ENCODE results near the gene VEGFC.

DNA sequence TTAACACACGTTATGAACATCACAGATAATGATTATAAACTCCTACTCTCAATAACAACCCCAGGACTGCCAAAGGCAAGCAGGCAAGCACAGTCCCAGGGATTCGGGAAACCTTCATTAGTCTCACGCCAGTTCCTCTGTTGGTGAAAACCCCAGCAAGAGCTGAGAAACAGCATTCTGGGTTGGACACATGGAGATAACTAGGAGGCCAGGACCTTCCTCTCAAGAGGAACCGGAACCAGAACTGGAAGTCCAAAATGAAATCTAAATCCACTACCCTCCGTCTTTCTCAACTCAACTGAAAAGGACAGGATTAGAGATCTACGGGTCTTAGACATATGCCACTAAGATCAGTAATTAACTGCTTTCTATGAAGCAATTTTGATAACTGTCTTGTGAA lies 3.8 kb downstream of the VEGFC start:
- TF ChIP-seq, protein P1, sequence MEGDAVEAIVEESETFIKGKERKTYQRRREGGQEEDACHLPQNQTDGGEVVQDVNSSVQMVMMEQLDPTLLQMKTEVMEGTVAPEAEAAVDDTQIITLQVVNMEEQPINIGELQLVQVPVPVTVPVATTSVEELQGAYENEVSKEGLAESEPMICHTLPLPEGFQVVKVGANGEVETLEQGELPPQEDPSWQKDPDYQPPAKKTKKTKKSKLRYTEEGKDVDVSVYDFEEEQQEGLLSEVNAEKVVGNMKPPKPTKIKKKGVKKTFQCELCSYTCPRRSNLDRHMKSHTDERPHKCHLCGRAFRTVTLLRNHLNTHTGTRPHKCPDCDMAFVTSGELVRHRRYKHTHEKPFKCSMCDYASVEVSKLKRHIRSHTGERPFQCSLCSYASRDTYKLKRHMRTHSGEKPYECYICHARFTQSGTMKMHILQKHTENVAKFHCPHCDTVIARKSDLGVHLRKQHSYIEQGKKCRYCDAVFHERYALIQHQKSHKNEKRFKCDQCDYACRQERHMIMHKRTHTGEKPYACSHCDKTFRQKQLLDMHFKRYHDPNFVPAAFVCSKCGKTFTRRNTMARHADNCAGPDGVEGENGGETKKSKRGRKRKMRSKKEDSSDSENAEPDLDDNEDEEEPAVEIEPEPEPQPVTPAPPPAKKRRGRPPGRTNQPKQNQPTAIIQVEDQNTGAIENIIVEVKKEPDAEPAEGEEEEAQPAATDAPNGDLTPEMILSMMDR (conservative IDR thresholded peaks at IDR 0.05 in 1 of 2, IDR thresholded peaks at IDR 0.05 in 1 of 2; ENCODE audit: extremely low read depth in 1 of 2, insufficient read depth in 1 of 2, low read depth in 1 of 2, low read length in 2 of 2), result no peak
- no peak for TF ChIP-seq EZH2 (IDR thresholded peaks at IDR 0.05; ENCODE audit: borderline replicate concordance, low read length)

Data from mammary epithelial cell (primary cell).